H1 (cell line): ENCODE results near the gene SLC30A9. TPM values are rescaled to one million over a fixed set of nuclear protein-coding genes. Genes with fewer than 3 reads are reported as not detected.

Source experiments
- CTCF ChIA-PET: fragments of 300-600 bp; sonication (Branson Sonifier 250); formaldehyde crosslinking; loops from one replicate; lab custom pipeline; 2021; ENCODE audit not compliant: partially characterized antibody; lab: Charles Lee
- POLR2A ChIA-PET: fragments of 300-600 bp; sonication (Branson Sonifier 250); formaldehyde crosslinking; loops from one replicate; lab custom pipeline; 2021; ENCODE audit warnings: inconsistent platforms; ENCODE audit not compliant: partially characterized antibody; lab: Charles Lee
- DNase-seq, 2 experiments: peaks; one replicate each; pipeline versions ENCODE4 v3.0.0 to v3.0.0-alpha.2; 2010 to 2022; ENCODE audit warnings: low spot score in 2 of 2, low read depth in 1 of 2, mixed read lengths in 1 of 2
- FAIRE-seq: peaks from 2 replicates; lab custom pipeline; 2011; peaks lifted over from hg19 to GRCh38; lab: Jason Lieb, UNC
- H2AFZ ChIP-seq: 2 replicates; pipeline ENCODE4 v1.8.1; 2012; ENCODE audit warnings: low read length, inconsistent platforms
- H2AK5ac ChIP-seq: 2 replicates; pipeline ENCODE4 v1.6.1; 2013; ENCODE audit warnings: low read depth, low read length
- H2BK120ac ChIP-seq: replicated peaks from 2 replicates; pipeline ENCODE3; 2013; ENCODE audit warnings: low read depth, low read length, inconsistent platforms
- H2BK12ac ChIP-seq: 2 replicates; pipeline ENCODE4 v1.6.1; 2013; ENCODE audit warnings: low read depth, low read length
- H2BK15ac ChIP-seq: 2 replicates; pipeline ENCODE4 v1.6.1; 2013; ENCODE audit warnings: low read length
- H2BK20ac ChIP-seq: 2 replicates; pipeline ENCODE4 v1.6.1; 2013; ENCODE audit warnings: low read length
- H2BK5ac ChIP-seq: 2 replicates; pipeline ENCODE4 v1.6.1; 2013; ENCODE audit warnings: low read depth, low read length
- H3K14ac ChIP-seq: 2 replicates; pipeline ENCODE4 v1.6.1; 2013; ENCODE audit warnings: inconsistent platforms; ENCODE audit not compliant: insufficient read length
- H3K18ac ChIP-seq: 2 replicates; pipeline ENCODE4 v1.6.1; 2013; ENCODE audit warnings: low read length; ENCODE audit errors: extremely low read depth
- H3K23ac ChIP-seq: 2 replicates; pipeline ENCODE4 v1.6.1; 2013; ENCODE audit warnings: inconsistent platforms; ENCODE audit not compliant: insufficient read length
- H3K23me2 ChIP-seq: 2 replicates; pipeline ENCODE4 v1.6.1; 2013; ENCODE audit warnings: low read depth, low read length
- H3K27ac ChIP-seq: 2 replicates; pipeline ENCODE4 v1.6.1; 2011; ENCODE audit warnings: low read depth, low read length, inconsistent platforms
- H3K27me3 ChIP-seq, 4 experiments: replicated peaks in 1 of 4; 1 replicate in 1 of 4; 2 replicates in 3 of 4; pipeline versions ENCODE4 v1.6.1 to v1.8.1; 2011 to 2013; ENCODE audit warnings: low read length in 3 of 4, mild to moderate bottlenecking in 3 of 4, inconsistent platforms in 2 of 4, mixed read lengths in 2 of 4, moderate library complexity in 1 of 4; ENCODE audit not compliant: control insufficient read depth in 3 of 4, insufficient read depth in 3 of 4; ENCODE audit errors: extremely low read depth in 1 of 4
- H3K36me3 ChIP-seq, 4 experiments: 2 replicates each; pipeline versions ENCODE4 v1.6.1 to v1.8.1; 2011 to 2013; ENCODE audit warnings: mild to moderate bottlenecking in 4 of 4, low read length in 3 of 4, moderate library complexity in 2 of 4, control low read depth in 1 of 4, inconsistent platforms in 1 of 4; ENCODE audit not compliant: insufficient read depth in 4 of 4, control insufficient read depth in 2 of 4
- H3K4ac ChIP-seq: replicated peaks from 2 replicates; pipeline ENCODE3; 2013; ENCODE audit warnings: low read length, low read depth, mixed read lengths, inconsistent platforms; ENCODE audit not compliant: insufficient read length
- H3K4me1 ChIP-seq, 4 experiments: replicated peaks in 1 of 4; 1 replicate in 1 of 4; 2 replicates in 3 of 4; pipeline versions ENCODE4 v1.6.1 to v1.8.1; 2011 to 2013; ENCODE audit warnings: low read length in 3 of 4, inconsistent platforms in 2 of 4, mixed read lengths in 1 of 4; ENCODE audit not compliant: insufficient read depth in 4 of 4, control insufficient read depth in 3 of 4
- H3K4me2 ChIP-seq, 2 experiments: 2 replicates each; pipeline versions ENCODE4 v1.6.1 to v1.8.1; 2011 to 2013; ENCODE audit warnings: low read depth in 2 of 2, low read length in 2 of 2, control low read depth in 1 of 2, inconsistent platforms in 1 of 2, mild to moderate bottlenecking in 1 of 2; ENCODE audit not compliant: insufficient read depth in 1 of 2
- H3K4me3 ChIP-seq, 4 experiments: fragments of 200-600, 300-600 bp in 1 of 4; sonication (generic), shearing (Covaris generic), sonication (Bioruptor Twin) in 1 of 4; 2 replicates each; pipeline versions ENCODE4 v1.5.1 to v1.8.1; 2011 to 2016; ENCODE audit warnings: low read length in 4 of 4, low read depth in 3 of 4, control low read depth in 2 of 4, inconsistent platforms in 2 of 4, mild to moderate bottlenecking in 2 of 4, mixed read lengths in 1 of 4, moderate library complexity in 1 of 4; ENCODE audit not compliant: insufficient read depth in 2 of 4; ENCODE audit errors: extremely low read depth in 1 of 4
- H3K56ac ChIP-seq: replicated peaks from 2 replicates; pipeline ENCODE3; 2013; ENCODE audit warnings: low read depth, mild to moderate bottlenecking, mixed read lengths, low read length, inconsistent platforms; ENCODE audit not compliant: insufficient read length
- H3K79me1 ChIP-seq: 2 replicates; pipeline ENCODE4 v1.6.1; 2013; ENCODE audit warnings: low read depth, low read length, control low read depth
- H3K79me2 ChIP-seq, 2 experiments: 2 replicates each; pipeline versions ENCODE4 v1.6.1 to v1.8.1; 2012 to 2013; ENCODE audit warnings: low read length in 2 of 2, mild to moderate bottlenecking in 2 of 2, inconsistent platforms in 1 of 2; ENCODE audit not compliant: insufficient read depth in 2 of 2, control insufficient read depth in 1 of 2
- H3K9ac ChIP-seq, 4 experiments: replicated peaks in 1 of 4; 1 replicate in 1 of 4; 2 replicates in 3 of 4; pipeline versions ENCODE4 v1.6.1 to v1.8.1; 2011 to 2013; ENCODE audit warnings: low read depth in 3 of 4, low read length in 3 of 4, control low read depth in 2 of 4, mild to moderate bottlenecking in 2 of 4, moderate library complexity in 2 of 4, inconsistent platforms in 1 of 4; ENCODE audit errors: extremely low read depth in 1 of 4
- H3K9me3 ChIP-seq, 2 experiments: 2 replicates each; pipeline versions ENCODE4 v1.6.1 to v1.8.1; 2012 to 2013; ENCODE audit warnings: mild to moderate bottlenecking in 2 of 2, moderate library complexity in 2 of 2, control low read depth in 1 of 2, inconsistent platforms in 1 of 2, low read depth in 1 of 2, low read length in 1 of 2, mixed read lengths in 1 of 2; ENCODE audit not compliant: insufficient read depth in 2 of 2
- H4K20me1 ChIP-seq, 2 experiments: replicated peaks in 1 of 2; 2 replicates each; pipeline versions ENCODE3 to v1.8.1; 2011 to 2013; ENCODE audit warnings: inconsistent platforms in 2 of 2, low read length in 2 of 2, mild to moderate bottlenecking in 1 of 2; ENCODE audit not compliant: insufficient read depth in 2 of 2, control insufficient read depth in 1 of 2
- H4K5ac ChIP-seq: 2 replicates; pipeline ENCODE4 v1.6.1; 2013; ENCODE audit warnings: low read length, low read depth, mixed read lengths, inconsistent platforms; ENCODE audit not compliant: insufficient read length
- H4K8ac ChIP-seq: 2 replicates; pipeline ENCODE4 v1.8.0; 2013; ENCODE audit warnings: mild to moderate bottlenecking, moderate library complexity, low read length, inconsistent platforms; ENCODE audit not compliant: insufficient read depth; ENCODE audit errors: extremely low read depth
- H4K91ac ChIP-seq: replicated peaks from 2 replicates; pipeline ENCODE3; 2013; ENCODE audit warnings: low read length, mixed read lengths, inconsistent platforms; ENCODE audit not compliant: insufficient read length
- CHD2 ChIP-seq: IDR thresholded peaks from 2 replicates; pipeline ENCODE4 v1.6.1; 2012; ENCODE audit warnings: low read length, improper control_type of control experiment
- E2F6 ChIP-seq: IDR thresholded peaks from 2 replicates; pipeline ENCODE4 v1.6.1; 2012; ENCODE audit warnings: inconsistent platforms
- EZH2 ChIP-seq: fragments of 200-600 bp; sonication (generic); IDR thresholded peaks from 2 replicates; pipeline ENCODE4 v1.7.1; 2012; ENCODE audit warnings: low read depth, mild to moderate bottlenecking, moderate library complexity, low read length, inconsistent platforms; ENCODE audit not compliant: severe bottlenecking
- HDAC2 ChIP-seq, 2 experiments: fragments of 300-600 bp in 1 of 2; sonication (generic) in 1 of 2; IDR thresholded peaks; 2 replicates each; pipeline ENCODE4 v1.6.1; 2011 to 2012; ENCODE audit warnings: low read depth in 2 of 2, low read length in 2 of 2, mild to moderate bottlenecking in 2 of 2, moderate library complexity in 2 of 2, borderline replicate concordance in 1 of 2, inconsistent platforms in 1 of 2
- HDAC6 ChIP-seq: IDR thresholded peaks from one replicate; pipeline ENCODE4 v1.7.1; 2012; ENCODE audit warnings: low read depth, mild to moderate bottlenecking, inconsistent platforms, low read length, moderate library complexity
- KDM1A ChIP-seq: fragments of 200-600, 300-600 bp; sonication (generic); IDR thresholded peaks from 2 replicates; pipeline ENCODE4 v1.7.1; 2016; ENCODE audit warnings: mild to moderate bottlenecking, low read length, borderline replicate concordance
- KDM4A ChIP-seq: IDR thresholded peaks from one replicate; pipeline ENCODE4 v1.7.1; 2012; ENCODE audit warnings: low read depth, mild to moderate bottlenecking, moderate library complexity, low read length, inconsistent platforms; ENCODE audit not compliant: severe bottlenecking
- NANOG ChIP-seq: IDR thresholded peaks from 2 replicates; pipeline ENCODE4 v1.6.1; 2011; ENCODE audit warnings: low read length, low read depth, mild to moderate bottlenecking, inconsistent platforms; ENCODE audit not compliant: insufficient read depth, poor library complexity, severe bottlenecking
- RFX5 ChIP-seq: IDR thresholded peaks from 2 replicates; pipeline ENCODE4 v1.6.1; 2011; ENCODE audit warnings: low read depth, low read length, improper control_type of control experiment, borderline replicate concordance
- SIRT6 ChIP-seq: IDR thresholded peaks from one replicate; pipeline ENCODE4 v1.7.1; 2012; ENCODE audit warnings: low read length, inconsistent platforms
- SUZ12 ChIP-seq: fragments of 200-600 bp; sonication (generic); IDR thresholded peaks from 2 replicates; pipeline ENCODE4 v1.6.1; 2012; ENCODE audit warnings: mild to moderate bottlenecking, inconsistent platforms, low read length, moderate library complexity, mixed read lengths
- WGBS, 2 experiments: shearing (Covaris generic) in 1 of 2; methylation state at CpG; one replicate each; pipeline versions ENCODE4 v1.1.6 to v1.1.7; 2013 to 2015; ENCODE audit warnings: low lambda C conversion rate in 2 of 2, mixed read lengths in 2 of 2, inconsistent platforms in 1 of 2, low coverage in 1 of 2, missing lambda C conversion rate in 1 of 2; ENCODE audit not compliant: insufficient replicate concordance in 2 of 2, insufficient coverage in 1 of 2, insufficient read length in 1 of 2; ENCODE audit errors: extremely low coverage in 1 of 2, missing lambda C conversion rate in 1 of 2; 5-methylcytosine and 5-hydroxymethylcytosine counted together
- polyA plus RNA-seq, 7 experiments: library from polyadenylated mRNA; depleted of rRNA in 3 of 7; stranded (reverse) in 5 of 7; unstranded in 2 of 7; fragments of >200 nt in 5 of 7; fragments of 200-250 nt in 2 of 7; gene quantifications; 1 replicate in 5 of 7; 2 replicates in 1 of 7; 4 replicates in 1 of 7; pipeline versions ENCODE4 v1.2.1 to v1.2.3, GENCODE V29; 2011 to 2013; ENCODE audit warnings: missing spikeins in 2 of 7, mixed read lengths in 2 of 7
- total RNA-seq: library from RNA; stranded (reverse); fragmentation: NEBNext Ultra II Directional; extraction: Animal tissue kit (Norgen Biotek cat#: 25700); gene quantifications from 2 replicates; pipeline ENCODE4 v1.2.1, GENCODE V29; 2021

The SLC30A9 gene
- total and polyA plus RNA-seq, 2 of the 8 experiments (the other 6 are each of a cell fraction or from before 2014, with no cell fraction given): 41.2 to 67.2 TPM

- H3K79me1 ChIP-seq: no peaks in the 10 kb centered on the region
- H3K4me1 ChIP-seq: peaks cover 0 to 4% (median 0%) of the 10 kb centered on the region in 4 experiments; a peak in 2 of 7 replicates
- H4K5ac ChIP-seq: no peak overlapping the region
- H4K20me1 ChIP-seq: no peaks in the 10 kb centered on the region
- 90% methylated on average over 1 of the region's 1 CpG; no CpG with 5 or more reads in 1 of the 2 experiments for WGBS, 2 experiments
- no peak overlapping the region for H3K56ac ChIP-seq
- H3K4me2 ChIP-seq: no peak overlapping the region
- no peak overlapping the region for H3K18ac ChIP-seq
- no peak overlapping the region for H2AK5ac ChIP-seq
- FAIRE-seq: no peak
- H2BK15ac ChIP-seq: no peak overlapping the region
- POLR2A ChIA-PET: interaction anchor here (1.2 to 3.4 kb wide), 3 partner anchors 10 to 26 kb away, joined by 4 to 17 read pairs (median 5); partner anchors contain the start of gene SLC30A9
- 0 out of 2 replicates have a peak overlapping the region, but pooled peaks have one; percentile 20 for H2AFZ ChIP-seq
- H4K8ac ChIP-seq: no peak overlapping the region
- peaks cover 0 to 3% of the 10 kb centered on the region in 2 experiments; a peak in 1 of 4 replicates for H3K9me3 ChIP-seq
- no peak overlapping the region for H4K91ac ChIP-seq
- no peak overlapping the region for H3K27ac ChIP-seq
- H3K79me2 ChIP-seq: no peaks in the 10 kb centered on the region
- no peak overlapping the region for H2BK20ac ChIP-seq
- no peak overlapping the region for H3K4ac ChIP-seq
- H3K4me3 ChIP-seq: no peak overlapping the region
- H2BK5ac ChIP-seq: no peak overlapping the region
- no peak overlapping the region for H3K14ac ChIP-seq
- no peaks in the 10 kb centered on the region for H3K36me3 ChIP-seq
- H3K23ac ChIP-seq: no peak overlapping the region
- H2BK120ac ChIP-seq: no peak overlapping the region
- H3K9ac ChIP-seq: no peak overlapping the region
- no peaks in the 10 kb centered on the region for H3K23me2 ChIP-seq
- DNase-seq: no peak
- no peak overlapping the region for H2BK12ac ChIP-seq
- no peaks in the 10 kb centered on the region for H3K27me3 ChIP-seq
- CTCF ChIA-PET: interaction anchor here (0.6 to 2.2 kb wide), 6 partner anchors 9 to 59 kb away, joined by 3 to 15 read pairs (median 4); no protein-coding TSS in a partner anchor
- TF ChIP-seq SUZ12 (no peak), E2F6 (no peak), EZH2 (no peak), CHD2 (no peak), RFX5 (no peak), KDM1A (no peak), SIRT6 (no peak), HDAC2 (IDR thresholded peaks at IDR 0.05; ENCODE audit: borderline replicate concordance in 1 of 2, low read depth in 2 of 2, low read length in 2 of 2) (no peak), HDAC6 (no peak), KDM4A (no peak), NANOG (no peak)
Observed at GRCh38 chr4:41976775-41977516, 13.4 kb upstream of the SLC30A9 start.
